ENCODE measurements around the gene GREB1. TPM values are rescaled to one million over a fixed set of nuclear protein-coding genes. Genes with fewer than 3 reads are reported as not detected.

Gene GREB1
- total and polyA plus RNA-seq, 2 of the 13 experiments (the other 11 are each of a cell fraction or from before 2014, with no cell fraction given) = 31.3 to 61.2 TPM

DNA sequence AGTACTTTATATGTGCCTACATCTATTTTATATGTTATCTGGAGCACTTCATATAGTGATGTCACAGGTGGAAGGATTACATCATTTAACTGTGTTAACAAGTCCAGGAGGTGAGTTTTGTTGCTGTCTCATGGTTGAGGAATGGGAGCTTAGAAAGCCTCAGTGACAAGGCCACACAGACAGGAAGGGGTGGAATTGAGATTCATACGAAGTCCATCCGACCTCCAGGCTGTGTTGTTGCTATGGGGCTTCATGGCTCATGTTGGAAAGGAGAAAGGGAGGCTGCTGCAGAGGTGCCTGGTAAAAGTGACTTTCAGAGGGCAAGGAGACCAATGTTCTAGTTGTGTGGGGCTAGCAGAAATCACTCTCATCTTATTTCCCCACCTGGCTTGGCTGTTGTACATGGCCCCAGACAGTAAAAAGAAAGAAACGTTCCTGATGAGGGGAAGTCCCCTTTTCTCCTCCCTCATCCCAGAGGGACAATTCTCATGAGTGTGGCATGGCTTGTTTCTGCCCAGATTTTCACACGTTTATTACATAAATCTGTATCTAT, 31.0 kb upstream of the GREB1 start (continued):
- TF ChIP-seq, protein P1, sequence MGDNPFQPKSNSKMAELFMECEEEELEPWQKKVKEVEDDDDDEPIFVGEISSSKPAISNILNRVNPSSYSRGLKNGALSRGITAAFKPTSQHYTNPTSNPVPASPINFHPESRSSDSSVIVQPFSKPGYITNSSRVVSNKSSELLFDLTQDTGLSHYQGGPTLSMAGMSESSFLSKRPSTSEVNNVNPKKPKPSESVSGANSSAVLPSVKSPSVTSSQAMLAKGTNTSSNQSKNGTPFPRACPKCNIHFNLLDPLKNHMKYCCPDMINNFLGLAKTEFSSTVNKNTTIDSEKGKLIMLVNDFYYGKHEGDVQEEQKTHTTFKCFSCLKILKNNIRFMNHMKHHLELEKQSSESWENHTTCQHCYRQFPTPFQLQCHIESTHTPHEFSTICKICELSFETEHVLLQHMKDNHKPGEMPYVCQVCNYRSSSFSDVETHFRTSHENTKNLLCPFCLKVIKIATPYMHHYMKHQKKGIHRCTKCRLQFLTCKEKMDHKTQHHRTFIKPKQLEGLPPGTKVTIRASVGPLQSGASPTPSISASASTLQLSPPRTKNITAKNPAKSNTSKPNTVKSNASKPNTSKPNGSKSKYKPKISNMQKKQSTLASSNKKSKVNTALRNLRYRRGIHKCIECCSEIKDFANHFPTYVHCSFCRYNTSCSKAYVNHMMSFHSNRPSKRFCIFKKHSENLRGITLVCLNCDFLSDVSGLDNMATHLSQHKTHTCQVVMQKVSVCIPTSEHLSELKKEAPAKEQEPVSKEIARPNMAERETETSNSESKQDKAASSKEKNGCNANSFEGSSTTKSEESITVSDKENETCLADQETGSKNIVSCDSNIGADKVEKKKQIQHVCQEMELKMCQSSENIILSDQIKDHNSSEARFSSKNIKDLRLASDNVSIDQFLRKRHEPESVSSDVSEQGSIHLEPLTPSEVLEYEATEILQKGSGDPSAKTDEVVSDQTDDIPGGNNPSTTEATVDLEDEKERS (CRISPR knock-in tag; IDR thresholded peaks at IDR 0.05) = no peak
- no peak for TF ChIP-seq SP2 (CRISPR knock-in tag; IDR thresholded peaks at IDR 0.05)
- TF ChIP-seq, protein P2, sequence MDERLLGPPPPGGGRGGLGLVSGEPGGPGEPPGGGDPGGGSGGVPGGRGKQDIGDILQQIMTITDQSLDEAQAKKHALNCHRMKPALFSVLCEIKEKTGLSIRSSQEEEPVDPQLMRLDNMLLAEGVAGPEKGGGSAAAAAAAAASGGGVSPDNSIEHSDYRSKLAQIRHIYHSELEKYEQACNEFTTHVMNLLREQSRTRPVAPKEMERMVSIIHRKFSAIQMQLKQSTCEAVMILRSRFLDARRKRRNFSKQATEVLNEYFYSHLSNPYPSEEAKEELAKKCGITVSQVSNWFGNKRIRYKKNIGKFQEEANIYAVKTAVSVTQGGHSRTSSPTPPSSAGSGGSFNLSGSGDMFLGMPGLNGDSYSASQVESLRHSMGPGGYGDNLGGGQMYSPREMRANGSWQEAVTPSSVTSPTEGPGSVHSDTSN (CRISPR knock-in tag; IDR thresholded peaks at IDR 0.05) = no peak
- TF ChIP-seq TCF7L2 (IDR thresholded peaks at IDR 0.05; ENCODE audit: low read depth, low read length) = no peak
- TF ChIP-seq, protein P3, sequence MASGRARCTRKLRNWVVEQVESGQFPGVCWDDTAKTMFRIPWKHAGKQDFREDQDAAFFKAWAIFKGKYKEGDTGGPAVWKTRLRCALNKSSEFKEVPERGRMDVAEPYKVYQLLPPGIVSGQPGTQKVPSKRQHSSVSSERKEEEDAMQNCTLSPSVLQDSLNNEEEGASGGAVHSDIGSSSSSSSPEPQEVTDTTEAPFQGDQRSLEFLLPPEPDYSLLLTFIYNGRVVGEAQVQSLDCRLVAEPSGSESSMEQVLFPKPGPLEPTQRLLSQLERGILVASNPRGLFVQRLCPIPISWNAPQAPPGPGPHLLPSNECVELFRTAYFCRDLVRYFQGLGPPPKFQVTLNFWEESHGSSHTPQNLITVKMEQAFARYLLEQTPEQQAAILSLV (CRISPR knock-in tag; IDR thresholded peaks at IDR 0.05; ENCODE audit: borderline replicate concordance) = no peak
- TF ChIP-seq RXRA (CRISPR knock-in tag; IDR thresholded peaks at IDR 0.05) = no peak
- TF ChIP-seq, protein P4, sequence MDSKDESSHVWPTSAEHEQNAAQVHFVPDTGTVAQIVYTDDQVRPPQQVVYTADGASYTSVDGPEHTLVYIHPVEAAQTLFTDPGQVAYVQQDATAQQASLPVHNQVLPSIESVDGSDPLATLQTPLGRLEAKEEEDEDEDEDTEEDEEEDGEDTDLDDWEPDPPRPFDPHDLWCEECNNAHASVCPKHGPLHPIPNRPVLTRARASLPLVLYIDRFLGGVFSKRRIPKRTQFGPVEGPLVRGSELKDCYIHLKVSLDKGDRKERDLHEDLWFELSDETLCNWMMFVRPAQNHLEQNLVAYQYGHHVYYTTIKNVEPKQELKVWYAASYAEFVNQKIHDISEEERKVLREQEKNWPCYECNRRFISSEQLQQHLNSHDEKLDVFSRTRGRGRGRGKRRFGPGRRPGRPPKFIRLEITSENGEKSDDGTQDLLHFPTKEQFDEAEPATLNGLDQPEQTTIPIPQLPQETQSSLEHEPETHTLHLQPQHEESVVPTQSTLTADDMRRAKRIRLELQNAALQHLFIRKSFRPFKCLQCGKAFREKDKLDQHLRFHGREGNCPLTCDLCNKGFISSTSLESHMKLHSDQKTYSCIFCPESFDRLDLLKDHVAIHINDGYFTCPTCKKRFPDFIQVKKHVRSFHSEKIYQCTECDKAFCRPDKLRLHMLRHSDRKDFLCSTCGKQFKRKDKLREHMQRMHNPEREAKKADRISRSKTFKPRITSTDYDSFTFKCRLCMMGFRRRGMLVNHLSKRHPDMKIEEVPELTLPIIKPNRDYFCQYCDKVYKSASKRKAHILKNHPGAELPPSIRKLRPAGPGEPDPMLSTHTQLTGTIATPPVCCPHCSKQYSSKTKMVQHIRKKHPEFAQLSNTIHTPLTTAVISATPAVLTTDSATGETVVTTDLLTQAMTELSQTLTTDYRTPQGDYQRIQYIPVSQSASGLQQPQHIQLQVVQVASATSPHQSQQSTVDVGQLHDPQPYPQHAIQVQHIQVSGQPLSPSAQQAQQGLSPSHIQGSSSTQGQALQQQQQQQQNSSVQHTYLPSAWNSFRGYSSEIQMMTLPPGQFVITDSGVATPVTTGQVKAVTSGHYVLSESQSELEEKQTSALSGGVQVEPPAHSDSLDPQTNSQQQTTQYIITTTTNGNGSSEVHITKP (CRISPR knock-in tag; IDR thresholded peaks at IDR 0.05; ENCODE audit: low read depth) = 0 out of 2 replicates have a peak, but pooled peaks have one; percentile 16
- TF ChIP-seq ZFY (CRISPR knock-in tag; IDR thresholded peaks at IDR 0.05) = peak; percentile 51
- TF ChIP-seq, protein P5, sequence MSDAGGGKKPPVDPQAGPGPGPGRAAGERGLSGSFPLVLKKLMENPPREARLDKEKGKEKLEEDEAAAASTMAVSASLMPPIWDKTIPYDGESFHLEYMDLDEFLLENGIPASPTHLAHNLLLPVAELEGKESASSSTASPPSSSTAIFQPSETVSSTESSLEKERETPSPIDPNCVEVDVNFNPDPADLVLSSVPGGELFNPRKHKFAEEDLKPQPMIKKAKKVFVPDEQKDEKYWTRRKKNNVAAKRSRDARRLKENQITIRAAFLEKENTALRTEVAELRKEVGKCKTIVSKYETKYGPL (CRISPR knock-in tag; IDR thresholded peaks at IDR 0.05) = no peak
- TF ChIP-seq, protein P6, sequence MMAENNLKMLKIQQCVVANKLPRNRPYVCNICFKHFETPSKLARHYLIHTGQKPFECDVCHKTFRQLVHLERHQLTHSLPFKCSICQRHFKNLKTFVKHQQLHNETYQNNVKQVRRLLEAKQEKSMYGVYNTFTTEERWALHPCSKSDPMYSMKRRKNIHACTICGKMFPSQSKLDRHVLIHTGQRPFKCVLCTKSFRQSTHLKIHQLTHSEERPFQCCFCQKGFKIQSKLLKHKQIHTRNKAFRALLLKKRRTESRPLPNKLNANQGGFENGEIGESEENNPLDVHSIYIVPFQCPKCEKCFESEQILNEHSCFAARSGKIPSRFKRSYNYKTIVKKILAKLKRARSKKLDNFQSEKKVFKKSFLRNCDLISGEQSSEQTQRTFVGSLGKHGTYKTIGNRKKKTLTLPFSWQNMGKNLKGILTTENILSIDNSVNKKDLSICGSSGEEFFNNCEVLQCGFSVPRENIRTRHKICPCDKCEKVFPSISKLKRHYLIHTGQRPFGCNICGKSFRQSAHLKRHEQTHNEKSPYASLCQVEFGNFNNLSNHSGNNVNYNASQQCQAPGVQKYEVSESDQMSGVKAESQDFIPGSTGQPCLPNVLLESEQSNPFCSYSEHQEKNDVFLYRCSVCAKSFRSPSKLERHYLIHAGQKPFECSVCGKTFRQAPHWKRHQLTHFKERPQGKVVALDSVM (CRISPR knock-in tag; IDR thresholded peaks at IDR 0.05) = no peak
- TF ChIP-seq ZZZ3 (CRISPR knock-in tag; IDR thresholded peaks at IDR 0.05; ENCODE audit: borderline replicate concordance) = no peak
- TF ChIP-seq, protein P7, sequence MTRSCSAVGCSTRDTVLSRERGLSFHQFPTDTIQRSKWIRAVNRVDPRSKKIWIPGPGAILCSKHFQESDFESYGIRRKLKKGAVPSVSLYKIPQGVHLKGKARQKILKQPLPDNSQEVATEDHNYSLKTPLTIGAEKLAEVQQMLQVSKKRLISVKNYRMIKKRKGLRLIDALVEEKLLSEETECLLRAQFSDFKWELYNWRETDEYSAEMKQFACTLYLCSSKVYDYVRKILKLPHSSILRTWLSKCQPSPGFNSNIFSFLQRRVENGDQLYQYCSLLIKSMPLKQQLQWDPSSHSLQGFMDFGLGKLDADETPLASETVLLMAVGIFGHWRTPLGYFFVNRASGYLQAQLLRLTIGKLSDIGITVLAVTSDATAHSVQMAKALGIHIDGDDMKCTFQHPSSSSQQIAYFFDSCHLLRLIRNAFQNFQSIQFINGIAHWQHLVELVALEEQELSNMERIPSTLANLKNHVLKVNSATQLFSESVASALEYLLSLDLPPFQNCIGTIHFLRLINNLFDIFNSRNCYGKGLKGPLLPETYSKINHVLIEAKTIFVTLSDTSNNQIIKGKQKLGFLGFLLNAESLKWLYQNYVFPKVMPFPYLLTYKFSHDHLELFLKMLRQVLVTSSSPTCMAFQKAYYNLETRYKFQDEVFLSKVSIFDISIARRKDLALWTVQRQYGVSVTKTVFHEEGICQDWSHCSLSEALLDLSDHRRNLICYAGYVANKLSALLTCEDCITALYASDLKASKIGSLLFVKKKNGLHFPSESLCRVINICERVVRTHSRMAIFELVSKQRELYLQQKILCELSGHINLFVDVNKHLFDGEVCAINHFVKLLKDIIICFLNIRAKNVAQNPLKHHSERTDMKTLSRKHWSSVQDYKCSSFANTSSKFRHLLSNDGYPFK (CRISPR knock-in tag; IDR thresholded peaks at IDR 0.05; ENCODE audit: borderline replicate concordance) = no peak
- no peak for TF ChIP-seq KDM6A (CRISPR knock-in tag; IDR thresholded peaks at IDR 0.05; ENCODE audit: low read depth)

All from HepG2 (cell line).